Glutamatergic neuron (in vitro differentiated cells): ENCODE measurements around the gene SKI. TPM values are rescaled to one million over a fixed set of nuclear protein-coding genes. Genes with fewer than 3 reads are reported as not detected.

Experiments
- DNase-seq: peaks from one replicate; pipeline ENCODE4 v3.0.0; 2022
- H3K27ac Mint-ChIP-seq: one replicate; pipeline ENCODE4 v1.8.0; 2020; ENCODE audit warnings: mild to moderate bottlenecking, mixed read lengths, inconsistent platforms; ENCODE audit not compliant: unreplicated experiment
- H3K27me3 Mint-ChIP-seq: one replicate; pipeline ENCODE4 v1.8.0; 2020; ENCODE audit warnings: mild to moderate bottlenecking, moderate library complexity, mixed read lengths, inconsistent platforms; ENCODE audit not compliant: unreplicated experiment
- H3K36me3 Mint-ChIP-seq: one replicate; pipeline ENCODE4 v1.8.0; 2020; ENCODE audit warnings: mild to moderate bottlenecking, mixed read lengths, inconsistent platforms; ENCODE audit not compliant: unreplicated experiment
- H3K4me1 Mint-ChIP-seq: one replicate; pipeline ENCODE4 v1.8.0; 2020; ENCODE audit warnings: mild to moderate bottlenecking, low read depth, mixed read lengths, inconsistent platforms; ENCODE audit not compliant: unreplicated experiment
- H3K4me3 Mint-ChIP-seq: one replicate; pipeline ENCODE4 v1.8.0; 2020; ENCODE audit warnings: mild to moderate bottlenecking, mixed read lengths, inconsistent platforms; ENCODE audit not compliant: unreplicated experiment
- H3K9me3 Mint-ChIP-seq: one replicate; pipeline ENCODE4 v1.8.0; 2020; ENCODE audit warnings: mild to moderate bottlenecking, moderate library complexity, mixed read lengths, inconsistent platforms; ENCODE audit not compliant: unreplicated experiment
- CTCF ChIP-seq: fragments of 200-600 bp; sonication (generic); IDR thresholded peaks from one replicate; pipeline ENCODE4 v1.5.0; 2021; ENCODE audit not compliant: partially characterized antibody, unreplicated experiment
- total RNA-seq: library from RNA; stranded (reverse); fragmentation: NEBNext Ultra II Directional; extraction: Animal tissue kit (Norgen Biotek cat#: 25700); gene quantifications from one replicate; pipeline ENCODE4 v1.2.1, GENCODE V29; 2021; ENCODE audit not compliant: unreplicated experiment

Gene SKI
- total RNA-seq, 1 donor from 2014 or later = 143 TPM

- peaks cover 2% of the 10 kb centered on the region for H3K9me3 Mint-ChIP-seq
- no peak overlapping the region for H3K27ac Mint-ChIP-seq
- no peaks in the 10 kb centered on the region for H3K4me1 Mint-ChIP-seq
- H3K4me3 Mint-ChIP-seq = no peak overlapping the region
- H3K36me3 Mint-ChIP-seq = peaks cover 7% of the 10 kb centered on the region
- no peaks in the 10 kb centered on the region for H3K27me3 Mint-ChIP-seq
- DNase-seq = peak; percentile 9
- no peak for TF ChIP-seq CTCF
Observed at GRCh38 chr1:2358072-2358471, 130.0 kb downstream of the SKI start.

GRCh38 chr1:2358651-2359640, 130.8 kb downstream of the SKI start:
- H3K27me3 Mint-ChIP-seq = no peaks in the 10 kb centered on the region
- peaks cover 5% of the 10 kb centered on the region for H3K9me3 Mint-ChIP-seq
- H3K27ac Mint-ChIP-seq = no peak overlapping the region
- H3K4me3 Mint-ChIP-seq = no peak overlapping the region
- DNase-seq = peak; percentile 7
- peaks cover 11% of the 10 kb centered on the region for H3K36me3 Mint-ChIP-seq
- no peaks in the 10 kb centered on the region for H3K4me1 Mint-ChIP-seq
- no peak for TF ChIP-seq CTCF

Other genes with a start within 250 kb of the SKI start
- not detected for gene CFAP74, start 224.5 kb upstream of the SKI start, total RNA-seq
- gene GABRD, start 209.0 kb upstream of the SKI start, total RNA-seq = 2.5 TPM
- 120 TPM for gene PRKCZ, start 177.9 kb upstream of the SKI start, total RNA-seq
- gene FAAP20, start 33.5 kb upstream of the SKI start, total RNA-seq = 111 TPM
- 10.8 TPM for gene MORN1, start 163.2 kb downstream of the SKI start, total RNA-seq
- 93.0 TPM for gene RER1, start 163.5 kb downstream of the SKI start, total RNA-seq
- gene PEX10, start 184.2 kb downstream of the SKI start, total RNA-seq = 14.0 TPM
- gene PLCH2, start 248.0 kb downstream of the SKI start, total RNA-seq = 61.4 TPM